Measurements from ENCODE around the gene ZDHHC23. TPM values are rescaled to one million over a fixed set of nuclear protein-coding genes. Genes with fewer than 3 reads are reported as not detected.

The ZDHHC23 gene
- total and polyA plus RNA-seq, 2 of the 13 experiments (the other 11 are each of a cell fraction or from before 2014, with no cell fraction given), result 1.6 to 8.8 TPM

DNA sequence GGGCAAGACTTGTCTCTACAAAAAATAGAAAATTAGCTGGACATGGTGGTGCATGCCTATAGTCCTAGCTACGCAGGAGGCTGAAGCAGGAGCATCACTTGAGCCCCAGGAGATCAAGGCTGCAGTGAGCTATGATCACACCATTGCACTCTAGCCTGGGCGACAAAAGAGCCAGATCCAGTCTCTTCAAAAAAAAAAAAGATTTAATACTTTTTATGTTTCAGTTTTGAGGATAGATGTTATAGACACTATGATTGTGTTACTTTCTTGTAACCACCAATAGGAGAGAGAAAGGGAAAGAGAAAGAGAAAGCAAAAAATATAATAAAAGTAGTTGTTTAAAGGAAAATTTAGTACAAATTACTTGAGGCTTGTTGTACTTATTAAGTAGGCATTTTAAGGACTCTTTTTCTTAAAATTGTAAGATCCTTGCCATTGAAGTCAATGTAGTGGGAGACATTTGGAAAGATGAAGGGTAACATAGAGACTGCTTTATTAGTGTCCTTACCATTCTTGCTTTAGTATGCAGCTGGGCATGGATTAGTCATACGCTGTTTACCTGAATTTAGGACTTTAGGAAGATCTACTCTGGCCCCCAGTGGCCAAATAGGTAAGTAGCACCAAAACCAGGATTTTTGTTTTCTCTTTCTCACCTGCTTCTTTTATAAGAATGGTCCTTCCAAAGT is 35.1 kb upstream of the ZDHHC23 start (continued):
- no peak for TF ChIP-seq PHF8 (CRISPR knock-in tag; IDR thresholded peaks at IDR 0.05)
- no peak for TF ChIP-seq RFX1 (IDR thresholded peaks at IDR 0.05)
- TF ChIP-seq FOSL2 (CRISPR knock-in tag; IDR thresholded peaks at IDR 0.05), result peak; percentile 83
- no peak for TF ChIP-seq SMARCE1 (IDR thresholded peaks at IDR 0.05; ENCODE audit: borderline replicate concordance)
- no peak for TF ChIP-seq CBX2 (IDR thresholded peaks at IDR 0.05; ENCODE audit: low read depth, low read length)
- no peak for TF ChIP-seq CBX2 (CRISPR knock-in tag; IDR thresholded peaks at IDR 0.05; ENCODE audit: low read depth)
- no peak for TF ChIP-seq ZNF33B (CRISPR knock-in tag; IDR thresholded peaks at IDR 0.05)
- TF ChIP-seq ERF (CRISPR knock-in tag; IDR thresholded peaks at IDR 0.05), result 0 out of 2 replicates have a peak, but pooled peaks have one; percentile 26
- no peak for TF ChIP-seq FOXA1 (IDR thresholded peaks at IDR 0.05)
- TF ChIP-seq FOXA1 (CRISPR knock-in tag; IDR thresholded peaks at IDR 0.05), result peak; percentile 57; the same call in 1 of the 2 replicates
- TF ChIP-seq, protein P1, sequence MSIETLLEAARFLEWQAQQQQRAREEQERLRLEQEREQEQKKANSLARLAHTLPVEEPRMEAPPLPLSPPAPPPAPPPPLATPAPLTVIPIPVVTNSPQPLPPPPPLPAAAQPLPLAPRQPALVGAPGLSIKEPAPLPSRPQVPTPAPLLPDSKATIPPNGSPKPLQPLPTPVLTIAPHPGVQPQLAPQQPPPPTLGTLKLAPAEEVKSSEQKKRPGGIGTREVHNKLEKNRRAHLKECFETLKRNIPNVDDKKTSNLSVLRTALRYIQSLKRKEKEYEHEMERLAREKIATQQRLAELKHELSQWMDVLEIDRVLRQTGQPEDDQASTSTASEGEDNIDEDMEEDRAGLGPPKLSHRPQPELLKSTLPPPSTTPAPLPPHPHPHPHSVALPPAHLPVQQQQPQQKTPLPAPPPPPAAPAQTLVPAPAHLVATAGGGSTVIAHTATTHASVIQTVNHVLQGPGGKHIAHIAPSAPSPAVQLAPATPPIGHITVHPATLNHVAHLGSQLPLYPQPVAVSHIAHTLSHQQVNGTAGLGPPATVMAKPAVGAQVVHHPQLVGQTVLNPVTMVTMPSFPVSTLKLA (IDR thresholded peaks at IDR 0.05), result no peak
- TF ChIP-seq ZBTB7B (CRISPR knock-in tag; IDR thresholded peaks at IDR 0.05), result no peak
- TF ChIP-seq, protein P2, sequence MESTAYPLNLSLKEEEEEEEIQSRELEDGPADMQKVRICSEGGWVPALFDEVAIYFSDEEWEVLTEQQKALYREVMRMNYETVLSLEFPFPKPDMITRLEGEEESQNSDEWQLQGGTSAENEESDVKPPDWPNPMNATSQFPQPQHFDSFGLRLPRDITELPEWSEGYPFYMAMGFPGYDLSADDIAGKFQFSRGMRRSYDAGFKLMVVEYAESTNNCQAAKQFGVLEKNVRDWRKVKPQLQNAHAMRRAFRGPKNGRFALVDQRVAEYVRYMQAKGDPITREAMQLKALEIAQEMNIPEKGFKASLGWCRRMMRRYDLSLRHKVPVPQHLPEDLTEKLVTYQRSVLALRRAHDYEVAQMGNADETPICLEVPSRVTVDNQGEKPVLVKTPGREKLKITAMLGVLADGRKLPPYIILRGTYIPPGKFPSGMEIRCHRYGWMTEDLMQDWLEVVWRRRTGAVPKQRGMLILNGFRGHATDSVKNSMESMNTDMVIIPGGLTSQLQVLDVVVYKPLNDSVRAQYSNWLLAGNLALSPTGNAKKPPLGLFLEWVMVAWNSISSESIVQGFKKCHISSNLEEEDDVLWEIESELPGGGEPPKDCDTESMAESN (CRISPR knock-in tag; conservative IDR thresholded peaks at IDR 0.05), result no peak
- TF ChIP-seq ZNF780A (CRISPR knock-in tag; IDR thresholded peaks at IDR 0.05), result no peak
- TF ChIP-seq, protein P3, sequence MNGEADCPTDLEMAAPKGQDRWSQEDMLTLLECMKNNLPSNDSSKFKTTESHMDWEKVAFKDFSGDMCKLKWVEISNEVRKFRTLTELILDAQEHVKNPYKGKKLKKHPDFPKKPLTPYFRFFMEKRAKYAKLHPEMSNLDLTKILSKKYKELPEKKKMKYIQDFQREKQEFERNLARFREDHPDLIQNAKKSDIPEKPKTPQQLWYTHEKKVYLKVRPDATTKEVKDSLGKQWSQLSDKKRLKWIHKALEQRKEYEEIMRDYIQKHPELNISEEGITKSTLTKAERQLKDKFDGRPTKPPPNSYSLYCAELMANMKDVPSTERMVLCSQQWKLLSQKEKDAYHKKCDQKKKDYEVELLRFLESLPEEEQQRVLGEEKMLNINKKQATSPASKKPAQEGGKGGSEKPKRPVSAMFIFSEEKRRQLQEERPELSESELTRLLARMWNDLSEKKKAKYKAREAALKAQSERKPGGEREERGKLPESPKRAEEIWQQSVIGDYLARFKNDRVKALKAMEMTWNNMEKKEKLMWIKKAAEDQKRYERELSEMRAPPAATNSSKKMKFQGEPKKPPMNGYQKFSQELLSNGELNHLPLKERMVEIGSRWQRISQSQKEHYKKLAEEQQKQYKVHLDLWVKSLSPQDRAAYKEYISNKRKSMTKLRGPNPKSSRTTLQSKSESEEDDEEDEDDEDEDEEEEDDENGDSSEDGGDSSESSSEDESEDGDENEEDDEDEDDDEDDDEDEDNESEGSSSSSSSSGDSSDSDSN (CRISPR knock-in tag; IDR thresholded peaks at IDR 0.05), result no peak
- TF ChIP-seq ZSCAN30 (CRISPR knock-in tag; IDR thresholded peaks at IDR 0.05), result no peak
- TF ChIP-seq ZEB1 (IDR thresholded peaks at IDR 0.05; ENCODE audit: insufficient replicate concordance, low read depth), result no peak
- no peak for TF ChIP-seq ASH2L (IDR thresholded peaks at IDR 0.05; ENCODE audit: insufficient read length, low read depth, low read length)
- TF ChIP-seq KAT8 (CRISPR knock-in tag; IDR thresholded peaks at IDR 0.05), result no peak
- TF ChIP-seq CHD4 (IDR thresholded peaks at IDR 0.05; ENCODE audit: borderline replicate concordance, low read length), result no peak
- no peak for TF ChIP-seq ZNF101 (CRISPR knock-in tag; IDR thresholded peaks at IDR 0.05; ENCODE audit: borderline replicate concordance, low read depth)
- no peak for TF ChIP-seq ZNF616 (CRISPR knock-in tag; IDR thresholded peaks at IDR 0.05; ENCODE audit: low read depth)
- TF ChIP-seq, protein P4, sequence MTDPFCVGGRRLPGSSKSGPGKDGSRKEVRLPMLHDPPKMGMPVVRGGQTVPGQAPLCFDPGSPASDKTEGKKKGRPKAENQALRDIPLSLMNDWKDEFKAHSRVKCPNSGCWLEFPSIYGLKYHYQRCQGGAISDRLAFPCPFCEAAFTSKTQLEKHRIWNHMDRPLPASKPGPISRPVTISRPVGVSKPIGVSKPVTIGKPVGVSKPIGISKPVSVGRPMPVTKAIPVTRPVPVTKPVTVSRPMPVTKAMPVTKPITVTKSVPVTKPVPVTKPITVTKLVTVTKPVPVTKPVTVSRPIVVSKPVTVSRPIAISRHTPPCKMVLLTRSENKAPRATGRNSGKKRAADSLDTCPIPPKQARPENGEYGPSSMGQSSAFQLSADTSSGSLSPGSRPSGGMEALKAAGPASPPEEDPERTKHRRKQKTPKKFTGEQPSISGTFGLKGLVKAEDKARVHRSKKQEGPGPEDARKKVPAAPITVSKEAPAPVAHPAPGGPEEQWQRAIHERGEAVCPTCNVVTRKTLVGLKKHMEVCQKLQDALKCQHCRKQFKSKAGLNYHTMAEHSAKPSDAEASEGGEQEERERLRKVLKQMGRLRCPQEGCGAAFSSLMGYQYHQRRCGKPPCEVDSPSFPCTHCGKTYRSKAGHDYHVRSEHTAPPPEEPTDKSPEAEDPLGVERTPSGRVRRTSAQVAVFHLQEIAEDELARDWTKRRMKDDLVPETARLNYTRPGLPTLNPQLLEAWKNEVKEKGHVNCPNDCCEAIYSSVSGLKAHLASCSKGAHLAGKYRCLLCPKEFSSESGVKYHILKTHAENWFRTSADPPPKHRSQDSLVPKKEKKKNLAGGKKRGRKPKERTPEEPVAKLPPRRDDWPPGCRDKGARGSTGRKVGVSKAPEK (CRISPR knock-in tag; IDR thresholded peaks at IDR 0.05; ENCODE audit: borderline replicate concordance), result no peak
- TF ChIP-seq ZNF672 (CRISPR knock-in tag; IDR thresholded peaks at IDR 0.05), result no peak
